Neural cell (in vitro differentiated cells): Measurements from ENCODE around the gene RAB3IP. TPM values are rescaled to one million over a fixed set of nuclear protein-coding genes. Genes with fewer than 3 reads are reported as not detected.

Experiments used
- H2AFZ ChIP-seq: fragments of 200-600, 300-800 bp; sonication (generic), shearing (Covaris generic); 2 replicates; pipeline ENCODE4 v1.6.0; 2014; ENCODE audit warnings: low read depth, mild to moderate bottlenecking, antibody characterized with exemption, low read length, moderate library complexity
- H3F3A ChIP-seq: fragments of 200-600 bp; shearing (Covaris generic); 2 replicates; pipeline ENCODE4 v1.6.1; 2016; ENCODE audit warnings: mild to moderate bottlenecking, moderate library complexity, mixed read lengths, antibody characterized with exemption, low read length; ENCODE audit not compliant: insufficient read depth, poor library complexity, severe bottlenecking
- H3K27ac ChIP-seq: fragments of 200-600, 300-800 bp; sonication (generic), shearing (Covaris generic); 2 replicates; pipeline ENCODE4 v1.5.1; 2014; ENCODE audit warnings: mild to moderate bottlenecking, low read length, moderate library complexity
- H3K27me3 ChIP-seq: fragments of 300-800, 200-600 bp; sonication (generic), shearing (Covaris generic); 2 replicates; pipeline ENCODE4 v1.6.0; 2014; ENCODE audit warnings: mild to moderate bottlenecking, low read depth, low read length, moderate library complexity; ENCODE audit not compliant: insufficient read depth
- H3K36me3 ChIP-seq: fragments of 300-800, 200-600 bp; sonication (generic), shearing (Covaris generic); 2 replicates; pipeline ENCODE4 v1.5.1; 2014; ENCODE audit warnings: mild to moderate bottlenecking, antibody characterized with exemption, low read length, moderate library complexity; ENCODE audit not compliant: insufficient read depth
- H3K4me2 ChIP-seq: fragments of 300-800, 200-600 bp; sonication (generic), shearing (Covaris generic); 2 replicates; pipeline ENCODE4 v1.6.0; 2014; ENCODE audit warnings: mild to moderate bottlenecking, low read length
- H3K4me3 ChIP-seq: fragments of 300-800, 200-600 bp; sonication (generic), shearing (Covaris generic); 2 replicates; pipeline ENCODE4 v1.5.1; 2014; ENCODE audit warnings: mild to moderate bottlenecking, low read length, moderate library complexity
- H3K79me2 ChIP-seq: fragments of 200-600 bp; shearing (Covaris generic); replicated peaks from 2 replicates; pipeline ENCODE4 v1.6.0; 2014; ENCODE audit warnings: mild to moderate bottlenecking, low read length, moderate library complexity; ENCODE audit not compliant: insufficient read depth
- H3K9ac ChIP-seq: fragments of 300-800, 200-600 bp; sonication (generic), shearing (Covaris generic); 2 replicates; pipeline ENCODE4 v1.6.1; 2016; ENCODE audit warnings: mild to moderate bottlenecking, low read length, mixed read lengths
- H3K9me2 ChIP-seq: fragments of 200-600 bp; shearing (Covaris generic); 2 replicates; pipeline ENCODE4 v1.6.1; 2016; ENCODE audit warnings: mild to moderate bottlenecking, low read length, mixed read lengths; ENCODE audit not compliant: insufficient read depth
- H3K9me3 ChIP-seq: fragments of 200-600, 300-800 bp; sonication (generic), shearing (Covaris generic); 2 replicates; pipeline ENCODE4 v1.6.1; 2016; ENCODE audit warnings: mild to moderate bottlenecking, mixed run types, low read length, moderate library complexity, mixed read lengths
- H4K20me1 ChIP-seq: fragments of 200-600 bp; shearing (Covaris generic); 2 replicates; pipeline ENCODE4 v1.6.1; 2016; ENCODE audit warnings: mild to moderate bottlenecking, mixed run types; ENCODE audit not compliant: insufficient read depth
- CTCF ChIP-seq: fragments of 450-650 bp; IDR thresholded peaks from 2 replicates; pipeline ENCODE4 v1.5.1; 2014; ENCODE audit warnings: antibody characterized with exemption, mild to moderate bottlenecking, moderate library complexity; ENCODE audit not compliant: poor library complexity, severe bottlenecking
- EP300 ChIP-seq: fragments of 450-650 bp; conservative IDR thresholded peaks from 2 replicates; pipeline ENCODE4 v1.6.1; 2014; ENCODE audit warnings: antibody characterized with exemption, mild to moderate bottlenecking, moderate library complexity; ENCODE audit not compliant: poor library complexity, severe bottlenecking
- EZH2 ChIP-seq: fragments of 200-600, 300-800 bp; shearing (Covaris generic), sonication (generic); IDR thresholded peaks from 2 replicates; pipeline ENCODE4 v1.6.1; 2014; ENCODE audit warnings: antibody characterized with exemption, low read length, borderline replicate concordance, mild to moderate bottlenecking; ENCODE audit not compliant: insufficient read depth, poor library complexity, severe bottlenecking
- MXI1 ChIP-seq: fragments of 450-650 bp; conservative IDR thresholded peaks from 2 replicates; pipeline ENCODE4 v1.6.1; 2014; ENCODE audit warnings: antibody characterized with exemption, mild to moderate bottlenecking; ENCODE audit not compliant: poor library complexity, severe bottlenecking
- POLR2AphosphoS5 ChIP-seq: IDR thresholded peaks from 2 replicates; pipeline ENCODE4 v1.6.1; 2012
- RAD21 ChIP-seq: fragments of 450-650 bp; conservative IDR thresholded peaks from 2 replicates; pipeline ENCODE4 v1.6.1; 2014; ENCODE audit warnings: antibody characterized with exemption, mild to moderate bottlenecking, moderate library complexity
- REST ChIP-seq: IDR thresholded peaks from 2 replicates; pipeline ENCODE4 v1.6.1; 2012; ENCODE audit warnings: borderline replicate concordance
- SMC3 ChIP-seq: fragments of 450-650 bp; conservative IDR thresholded peaks from 2 replicates; pipeline ENCODE4 v1.6.1; 2014; ENCODE audit warnings: antibody characterized with exemption, mild to moderate bottlenecking, moderate library complexity; ENCODE audit not compliant: poor library complexity
- TAF1 ChIP-seq: IDR thresholded peaks from 2 replicates; pipeline ENCODE4 v1.6.1; 2012; ENCODE audit warnings: low read depth
- polyA plus RNA-seq: library from polyadenylated mRNA; depleted of rRNA; stranded (reverse); fragments of >200 nt; gene quantifications from 2 replicates; pipeline ENCODE4 v1.2.3, GENCODE V29; 2014

RAB3IP gene
- polyA plus RNA-seq, 1 donor from 2014 or later, result 24.6 TPM

DNA sequence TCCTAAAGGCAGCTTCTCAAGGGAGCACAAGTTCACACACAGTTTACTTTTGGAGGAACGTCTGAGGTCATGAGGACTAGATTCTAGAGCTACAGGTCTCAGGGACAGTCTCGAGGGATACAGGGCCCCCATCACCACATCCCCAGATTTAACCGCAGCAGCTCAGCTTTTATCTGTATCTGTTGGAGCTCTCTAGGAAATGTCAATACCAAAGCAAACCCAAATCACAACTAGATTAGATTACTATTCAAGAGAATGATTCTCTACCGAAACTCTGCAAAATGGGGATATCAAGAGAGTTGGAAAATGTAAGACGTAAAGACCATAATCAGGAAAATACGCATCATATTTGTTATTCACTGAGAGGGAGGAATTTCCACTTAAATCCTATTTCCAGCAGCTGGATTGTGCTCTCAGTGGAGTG is 82.4 kb downstream of the RAB3IP start:
- Histone ChIP-seq H3K9me3 (no peaks in the 10 kb centered on the region), H3K36me3 (no peaks in the 10 kb centered on the region), H3F3A (no peaks in the 10 kb centered on the region), H3K4me3 (no peak overlapping the region), H4K20me1 (no peaks in the 10 kb centered on the region), H3K79me2 (no peaks in the 10 kb centered on the region), H3K9me2 (no peaks in the 10 kb centered on the region), H3K27ac (no peak overlapping the region), H3K9ac (no peak overlapping the region), H2AFZ (no peak overlapping the region), H3K27me3 (no peaks in the 10 kb centered on the region), H3K4me2 (no peak overlapping the region)
- TF ChIP-seq POLR2AphosphoS5 (no peak), EZH2 (no peak), EP300 (no peak), SMC3 (no peak), TAF1 (no peak), CTCF (no peak), MXI1 (no peak), REST (no peak), RAD21 (no peak)

DNA sequence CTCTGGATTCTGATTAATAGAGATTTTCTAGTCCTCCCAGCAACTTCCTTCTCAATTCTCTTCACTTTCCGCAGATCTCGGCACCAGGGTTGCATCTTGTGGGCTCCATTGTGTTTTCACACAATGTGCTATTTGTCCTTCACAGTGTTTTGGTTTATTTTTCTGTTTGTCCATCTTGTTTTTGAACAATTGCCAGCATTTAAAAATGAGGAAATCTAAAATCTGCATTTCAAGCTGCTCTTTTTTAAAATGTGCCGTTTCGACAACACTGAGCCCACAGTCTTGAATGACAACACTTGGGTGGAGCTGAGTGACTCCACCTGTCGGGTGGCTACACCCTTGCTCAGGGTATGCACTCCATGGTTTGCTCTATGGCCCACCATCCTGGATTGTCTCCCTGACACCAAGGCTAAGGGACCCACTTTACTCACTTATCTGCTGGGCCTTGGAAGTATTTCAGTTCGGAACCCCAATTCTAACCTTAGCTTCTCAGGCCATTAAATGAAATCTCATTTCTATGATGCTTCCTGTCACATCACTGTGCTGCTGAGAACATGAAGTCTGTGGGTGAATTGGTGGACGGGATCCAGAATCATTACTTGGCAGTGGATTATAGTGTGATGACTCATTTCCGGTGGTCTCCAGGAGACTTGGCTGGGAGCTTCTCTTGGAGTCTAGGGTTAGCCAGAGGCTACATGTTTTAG is 82.9 kb downstream of the RAB3IP start:
- TF ChIP-seq EZH2 (no peak), REST (no peak), SMC3 (no peak), POLR2AphosphoS5 (no peak), CTCF (no peak), TAF1 (no peak), RAD21 (no peak), MXI1 (no peak), EP300 (no peak)
- H3K9me2 ChIP-seq, result no peaks in the 10 kb centered on the region
- no peaks in the 10 kb centered on the region for H3K9me3 ChIP-seq
- no peak overlapping the region for H3K9ac ChIP-seq
- H3K4me2 ChIP-seq, result no peak overlapping the region
- H2AFZ ChIP-seq, result no peak overlapping the region
- no peaks in the 10 kb centered on the region for H4K20me1 ChIP-seq
- no peaks in the 10 kb centered on the region for H3F3A ChIP-seq
- H3K36me3 ChIP-seq, result no peaks in the 10 kb centered on the region
- no peaks in the 10 kb centered on the region for H3K27me3 ChIP-seq
- H3K79me2 ChIP-seq, result no peaks in the 10 kb centered on the region
- no peak overlapping the region for H3K27ac ChIP-seq
- no peak overlapping the region for H3K4me3 ChIP-seq
